Neuronal stem cell (in vitro differentiated cells): ENCODE data around the gene SLC15A4.
"Not testable (repeated sequence)": the region's sequence is repeated elsewhere in the genome, so short reads cannot be mapped to it uniquely, and the experiment has no call there.

Experiments
- DNase-seq: peaks from one replicate; pipeline ENCODE4 v3.0.0-alpha.2; 2013; ENCODE audit warnings: low spot score
- H2AFZ ChIP-seq: one replicate; pipeline ENCODE4 v1.6.1; 2013; ENCODE audit warnings: mild to moderate bottlenecking, low read length, inconsistent platforms
- H2AK5ac ChIP-seq: 2 replicates; pipeline ENCODE4 v1.6.1; 2013; ENCODE audit warnings: low read depth, mild to moderate bottlenecking, inconsistent platforms, low read length, moderate library complexity, mixed read lengths
- H2BK120ac ChIP-seq: 2 replicates; pipeline ENCODE4 v1.6.1; 2013; ENCODE audit warnings: low read depth, mild to moderate bottlenecking, inconsistent platforms, low read length, moderate library complexity, mixed read lengths
- H2BK12ac ChIP-seq: one replicate; pipeline ENCODE4 v1.6.1; 2013; ENCODE audit warnings: low read length, inconsistent platforms
- H2BK15ac ChIP-seq: 2 replicates; pipeline ENCODE4 v1.6.1; 2013; ENCODE audit warnings: mild to moderate bottlenecking, low read length, inconsistent platforms, mixed read lengths
- H2BK5ac ChIP-seq: one replicate; pipeline ENCODE4 v1.6.1; 2013; ENCODE audit warnings: inconsistent platforms, mild to moderate bottlenecking, low read length, moderate library complexity
- H3K14ac ChIP-seq: one replicate; pipeline ENCODE4 v1.6.1; 2013; ENCODE audit warnings: low read length, inconsistent platforms
- H3K18ac ChIP-seq: 2 replicates; pipeline ENCODE4 v1.6.1; 2013; ENCODE audit warnings: low read length, inconsistent platforms
- H3K23ac ChIP-seq: 2 replicates; pipeline ENCODE4 v1.6.1; 2013; ENCODE audit warnings: low read depth, mild to moderate bottlenecking, mixed read lengths, low read length, inconsistent platforms; ENCODE audit not compliant: poor library complexity
- H3K27ac ChIP-seq: replicated peaks from 3 replicates; pipeline ENCODE4 v1.5.1; 2013; ENCODE audit warnings: low read length, inconsistent platforms
- H3K27me3 ChIP-seq, 3 experiments: 2 replicates each; pipeline ENCODE4 v1.6.1; 2013; ENCODE audit warnings: low read length in 3 of 3, mild to moderate bottlenecking in 2 of 3, inconsistent platforms in 1 of 3, low read depth in 1 of 3, mixed read lengths in 1 of 3, moderate library complexity in 1 of 3; ENCODE audit not compliant: control insufficient read depth in 3 of 3, insufficient read depth in 3 of 3
- H3K36me3 ChIP-seq, 2 donors: replicated peaks in 1 of 2; 2 replicates each; pipeline ENCODE4 v1.6.1; 2013; ENCODE audit warnings: low read length in 2 of 2; ENCODE audit not compliant: control insufficient read depth in 2 of 2, insufficient read depth in 2 of 2
- H3K4ac ChIP-seq: 2 replicates; pipeline ENCODE4 v1.6.1; 2013; ENCODE audit warnings: inconsistent platforms, mild to moderate bottlenecking, low read length, moderate library complexity
- H3K4me1 ChIP-seq, 2 donors: 1 replicate in 1 of 2; 2 replicates in 1 of 2; pipeline ENCODE4 v1.6.1; 2013; ENCODE audit warnings: low read length in 2 of 2, low read depth in 1 of 2; ENCODE audit not compliant: control insufficient read depth in 2 of 2, insufficient read depth in 1 of 2
- H3K4me2 ChIP-seq: one replicate; pipeline ENCODE4 v1.6.1; 2013; ENCODE audit warnings: mild to moderate bottlenecking, low read length, inconsistent platforms; ENCODE audit not compliant: insufficient read depth, poor library complexity, severe bottlenecking
- H3K4me3 ChIP-seq, 2 donors: 2 replicates each; pipeline ENCODE4 v1.5.1; 2013; ENCODE audit warnings: low read length in 2 of 2, mild to moderate bottlenecking in 2 of 2, inconsistent platforms in 1 of 2, moderate library complexity in 1 of 2
- H3K79me1 ChIP-seq: one replicate; pipeline ENCODE4 v1.6.1; 2013; ENCODE audit warnings: low read depth, mild to moderate bottlenecking, inconsistent platforms, low read length, moderate library complexity
- H3K9ac ChIP-seq: one replicate; pipeline ENCODE4 v1.6.1; 2013; ENCODE audit warnings: mild to moderate bottlenecking, low read depth, low read length, inconsistent platforms; ENCODE audit not compliant: poor library complexity
- H3K9me3 ChIP-seq, 2 donors: replicated peaks in 1 of 2; 2 replicates each; pipeline versions ENCODE3 to v1.6.1; 2013; ENCODE audit warnings: low read length in 2 of 2, mild to moderate bottlenecking in 2 of 2, inconsistent platforms in 1 of 2, low read depth in 1 of 2, mixed read lengths in 1 of 2, moderate library complexity in 1 of 2; ENCODE audit not compliant: control insufficient read depth in 2 of 2, insufficient read depth in 1 of 2
- H4K8ac ChIP-seq: one replicate; pipeline ENCODE4 v1.6.1; 2013; ENCODE audit warnings: low read depth, mild to moderate bottlenecking, inconsistent platforms, low read length, moderate library complexity
- H4K91ac ChIP-seq: one replicate; pipeline ENCODE4 v1.6.1; 2013; ENCODE audit warnings: low read length, low read depth, mild to moderate bottlenecking, inconsistent platforms; ENCODE audit not compliant: poor library complexity
- WGBS, 2 donors: extraction: QIAGEN DNeasy Blood & Tissue Kit; methylation state at CpG; one replicate each; pipeline ENCODE4 v1.1.7; 2013; ENCODE audit warnings: missing lambda C conversion rate in 2 of 2, mixed read lengths in 1 of 2; ENCODE audit not compliant: insufficient read length in 2 of 2, insufficient replicate concordance in 1 of 2; ENCODE audit errors: extremely low coverage in 2 of 2; 5-methylcytosine and 5-hydroxymethylcytosine counted together

SLC15A4 gene

GRCh38 chr12:128807161-128807724 lies 16.5 kb downstream of the SLC15A4 start:
- WGBS, 2 donors = no CpG with 5 or more reads among the region's 14 CpGs

GRCh38 chr12:128806573-128806972 lies 17.2 kb downstream of the SLC15A4 start:
- Histone ChIP-seq H2BK120ac (no peak overlapping the region), H3K4me2 (no peak overlapping the region), H2AK5ac (no peak overlapping the region), H2BK12ac (no peak overlapping the region), H3K18ac (no peak overlapping the region), H4K8ac (no peak overlapping the region), H4K91ac (no peak overlapping the region), H3K4ac (no peak overlapping the region), H3K79me1 (peaks cover 2% of the 10 kb centered on the region), H3K23ac (no peak overlapping the region), H3K14ac (no peak overlapping the region), H2BK5ac (no peak overlapping the region), H3K27ac (no peak overlapping the region), H3K4me3 (no peak overlapping the region), H3K9me3 (peaks cover 2 to 16% of the 10 kb centered on the region in 2 donors), H3K9ac (no peak overlapping the region), H3K4me1 (peaks cover 0 to 8% of the 10 kb centered on the region in 2 donors), H3K36me3 (peaks cover 18 to 81% of the 10 kb centered on the region in 2 donors), H2BK15ac (no peak overlapping the region), H3K27me3 (no peaks in the 10 kb centered on the region), H2AFZ (no peak overlapping the region)
- no CpG with 5 or more reads among the region's 9 CpGs for WGBS, 2 donors
- no peak for DNase-seq

More at GRCh38 chr12:128807161-128807724, 16.5 kb downstream of the SLC15A4 start:
- no peak overlapping the region for H3K9ac ChIP-seq
- H4K91ac ChIP-seq = no peak overlapping the region
- peaks cover 2% of the 10 kb centered on the region for H3K79me1 ChIP-seq
- no peak overlapping the region for H4K8ac ChIP-seq
- no peak overlapping the region for H3K4me3 ChIP-seq
- no peak overlapping the region for H2BK120ac ChIP-seq
- H3K14ac ChIP-seq = no peak overlapping the region
- H2AK5ac ChIP-seq = no peak overlapping the region
- H3K27me3 ChIP-seq = no peaks in the 10 kb centered on the region
- H3K23ac ChIP-seq = no peak overlapping the region
- H2BK5ac ChIP-seq = no peak overlapping the region
- no peak overlapping the region for H2BK12ac ChIP-seq
- H3K18ac ChIP-seq = no peak overlapping the region
- H3K27ac ChIP-seq = no peak overlapping the region
- DNase-seq = no peak
- H2BK15ac ChIP-seq = no peak overlapping the region
- H3K4me1 ChIP-seq = peaks cover 0 to 10% of the 10 kb centered on the region in 2 donors
- H2AFZ ChIP-seq = no peak overlapping the region
- H3K4me2 ChIP-seq = no peak overlapping the region
- H3K4ac ChIP-seq = no peak overlapping the region
- H3K36me3 ChIP-seq = peaks cover 16 to 80% of the 10 kb centered on the region in 2 donors
- H3K9me3 ChIP-seq = peaks cover 2 to 16% of the 10 kb centered on the region in 2 donors

GRCh38 chr12:128805406-128805805 lies 18.4 kb downstream of the SLC15A4 start:
- not testable (repeated sequence) for H3K4me1 ChIP-seq, H2BK12ac ChIP-seq, H3K23ac ChIP-seq, H3K27me3 ChIP-seq, H3K14ac ChIP-seq, DNase-seq, H2AK5ac ChIP-seq, H3K79me1 ChIP-seq, H3K4ac ChIP-seq, H3K18ac ChIP-seq, H2BK15ac ChIP-seq, H3K27ac ChIP-seq, H2BK5ac ChIP-seq, H3K9ac ChIP-seq, H3K4me3 ChIP-seq, H2AFZ ChIP-seq, H2BK120ac ChIP-seq, H4K91ac ChIP-seq, H3K4me2 ChIP-seq, H4K8ac ChIP-seq
- no CpG with 5 or more reads among the region's 5 CpGs for WGBS, 2 donors
- Histone ChIP-seq H3K9me3 (peaks cover 2 to 16% of the 10 kb centered on the region in 2 donors), H3K36me3 (peaks cover 21 to 93% of the 10 kb centered on the region in 2 donors)

GRCh38 chr12:128804762-128805161 lies 19.0 kb downstream of the SLC15A4 start:
- peaks cover 5% of the 10 kb centered on the region for H3K79me1 ChIP-seq
- H3K36me3 ChIP-seq = peaks cover 23 to 93% of the 10 kb centered on the region in 2 donors
- H4K8ac ChIP-seq = no peak overlapping the region
- H2AK5ac ChIP-seq = no peak overlapping the region
- no peak overlapping the region for H3K4ac ChIP-seq
- H3K4me2 ChIP-seq = no peak overlapping the region
- no peaks in the 10 kb centered on the region for H3K4me1 ChIP-seq
- H4K91ac ChIP-seq = no peak overlapping the region
- H3K9ac ChIP-seq = no peak overlapping the region
- H3K27me3 ChIP-seq = no peaks in the 10 kb centered on the region
- no peak overlapping the region for H2BK12ac ChIP-seq
- H2AFZ ChIP-seq = no peak overlapping the region
- peaks cover 2 to 16% of the 10 kb centered on the region in 2 donors for H3K9me3 ChIP-seq
- H2BK120ac ChIP-seq = no peak overlapping the region
- no peak overlapping the region for H3K18ac ChIP-seq
- H3K27ac ChIP-seq = no peak overlapping the region
- no CpG with 5 or more reads among the region's 8 CpGs for WGBS, 2 donors
- no peak overlapping the region for H2BK15ac ChIP-seq
- no peak overlapping the region for H3K4me3 ChIP-seq
- H3K23ac ChIP-seq = no peak overlapping the region
- H3K14ac ChIP-seq = no peak overlapping the region
- no peak overlapping the region for H2BK5ac ChIP-seq
- no peak for DNase-seq
